ENCODE measurements around the gene MAD1L1.

DNA sequence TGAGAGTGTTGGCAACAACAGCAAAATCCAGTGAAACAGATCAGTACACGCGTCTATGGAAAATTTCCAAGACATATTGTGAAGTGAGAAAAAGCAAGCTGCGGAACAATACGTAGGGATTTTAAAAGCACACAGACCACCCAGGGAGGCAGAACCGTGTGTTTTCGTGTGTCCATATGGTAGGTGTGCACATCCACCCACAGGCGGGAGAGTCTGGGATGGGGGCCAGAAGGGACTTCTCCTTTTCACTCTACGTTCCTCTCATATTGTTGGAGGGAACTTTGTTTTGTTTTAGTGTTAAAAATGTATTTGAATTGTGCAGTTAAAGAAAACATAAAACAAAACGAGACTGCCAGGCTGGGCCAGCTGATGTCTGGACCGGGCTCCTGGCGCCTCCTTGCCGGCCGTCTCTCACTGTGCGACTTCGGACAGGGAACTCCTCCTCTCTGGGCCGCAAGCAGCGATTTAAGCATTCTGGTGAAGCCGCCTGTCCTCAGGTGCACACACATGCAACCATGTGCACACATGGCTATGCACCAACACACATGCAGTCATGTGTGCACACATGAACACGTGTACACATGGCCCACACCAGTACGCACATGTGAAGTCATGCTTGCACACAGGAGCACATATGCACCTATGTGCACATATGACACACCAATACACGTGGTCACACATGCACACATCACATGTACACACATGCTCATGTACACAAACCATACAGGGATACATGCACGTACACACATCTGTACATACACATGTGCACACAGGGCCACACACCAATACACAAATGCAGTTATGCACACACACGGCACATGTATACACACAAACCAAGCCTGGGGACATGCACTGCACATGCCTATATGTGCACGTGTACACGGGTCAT, 421.5 kb downstream of the MAD1L1 start:
- TF ChIP-seq, protein P1, sequence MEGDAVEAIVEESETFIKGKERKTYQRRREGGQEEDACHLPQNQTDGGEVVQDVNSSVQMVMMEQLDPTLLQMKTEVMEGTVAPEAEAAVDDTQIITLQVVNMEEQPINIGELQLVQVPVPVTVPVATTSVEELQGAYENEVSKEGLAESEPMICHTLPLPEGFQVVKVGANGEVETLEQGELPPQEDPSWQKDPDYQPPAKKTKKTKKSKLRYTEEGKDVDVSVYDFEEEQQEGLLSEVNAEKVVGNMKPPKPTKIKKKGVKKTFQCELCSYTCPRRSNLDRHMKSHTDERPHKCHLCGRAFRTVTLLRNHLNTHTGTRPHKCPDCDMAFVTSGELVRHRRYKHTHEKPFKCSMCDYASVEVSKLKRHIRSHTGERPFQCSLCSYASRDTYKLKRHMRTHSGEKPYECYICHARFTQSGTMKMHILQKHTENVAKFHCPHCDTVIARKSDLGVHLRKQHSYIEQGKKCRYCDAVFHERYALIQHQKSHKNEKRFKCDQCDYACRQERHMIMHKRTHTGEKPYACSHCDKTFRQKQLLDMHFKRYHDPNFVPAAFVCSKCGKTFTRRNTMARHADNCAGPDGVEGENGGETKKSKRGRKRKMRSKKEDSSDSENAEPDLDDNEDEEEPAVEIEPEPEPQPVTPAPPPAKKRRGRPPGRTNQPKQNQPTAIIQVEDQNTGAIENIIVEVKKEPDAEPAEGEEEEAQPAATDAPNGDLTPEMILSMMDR (IDR thresholded peaks at IDR 0.05) = no peak
- TF ChIP-seq ESRRA (CRISPR knock-in tag; IDR thresholded peaks at IDR 0.05; ENCODE audit: borderline replicate concordance) (no peak), ZNF219 (CRISPR knock-in tag; IDR thresholded peaks at IDR 0.05; ENCODE audit: borderline replicate concordance) (no peak), CBFB (CRISPR knock-in tag; IDR thresholded peaks at IDR 0.05; ENCODE audit: low read depth) (no peak), ETV6 (CRISPR knock-in tag; IDR thresholded peaks at IDR 0.05) (no peak)
- TF ChIP-seq, protein P2, sequence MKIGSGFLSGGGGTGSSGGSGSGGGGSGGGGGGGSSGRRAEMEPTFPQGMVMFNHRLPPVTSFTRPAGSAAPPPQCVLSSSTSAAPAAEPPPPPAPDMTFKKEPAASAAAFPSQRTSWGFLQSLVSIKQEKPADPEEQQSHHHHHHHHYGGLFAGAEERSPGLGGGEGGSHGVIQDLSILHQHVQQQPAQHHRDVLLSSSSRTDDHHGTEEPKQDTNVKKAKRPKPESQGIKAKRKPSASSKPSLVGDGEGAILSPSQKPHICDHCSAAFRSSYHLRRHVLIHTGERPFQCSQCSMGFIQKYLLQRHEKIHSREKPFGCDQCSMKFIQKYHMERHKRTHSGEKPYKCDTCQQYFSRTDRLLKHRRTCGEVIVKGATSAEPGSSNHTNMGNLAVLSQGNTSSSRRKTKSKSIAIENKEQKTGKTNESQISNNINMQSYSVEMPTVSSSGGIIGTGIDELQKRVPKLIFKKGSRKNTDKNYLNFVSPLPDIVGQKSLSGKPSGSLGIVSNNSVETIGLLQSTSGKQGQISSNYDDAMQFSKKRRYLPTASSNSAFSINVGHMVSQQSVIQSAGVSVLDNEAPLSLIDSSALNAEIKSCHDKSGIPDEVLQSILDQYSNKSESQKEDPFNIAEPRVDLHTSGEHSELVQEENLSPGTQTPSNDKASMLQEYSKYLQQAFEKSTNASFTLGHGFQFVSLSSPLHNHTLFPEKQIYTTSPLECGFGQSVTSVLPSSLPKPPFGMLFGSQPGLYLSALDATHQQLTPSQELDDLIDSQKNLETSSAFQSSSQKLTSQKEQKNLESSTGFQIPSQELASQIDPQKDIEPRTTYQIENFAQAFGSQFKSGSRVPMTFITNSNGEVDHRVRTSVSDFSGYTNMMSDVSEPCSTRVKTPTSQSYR (CRISPR knock-in tag; IDR thresholded peaks at IDR 0.05) = no peak
- TF ChIP-seq, protein P3, sequence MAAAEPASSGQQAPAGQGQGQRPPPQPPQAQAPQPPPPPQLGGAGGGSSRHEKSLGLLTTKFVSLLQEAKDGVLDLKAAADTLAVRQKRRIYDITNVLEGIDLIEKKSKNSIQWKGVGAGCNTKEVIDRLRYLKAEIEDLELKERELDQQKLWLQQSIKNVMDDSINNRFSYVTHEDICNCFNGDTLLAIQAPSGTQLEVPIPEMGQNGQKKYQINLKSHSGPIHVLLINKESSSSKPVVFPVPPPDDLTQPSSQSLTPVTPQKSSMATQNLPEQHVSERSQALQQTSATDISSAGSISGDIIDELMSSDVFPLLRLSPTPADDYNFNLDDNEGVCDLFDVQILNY (CRISPR knock-in tag; IDR thresholded peaks at IDR 0.05) = no peak
